AG20443 (cell line): Measurements from ENCODE around the gene DLX2.

Experiments used
- DNase-seq: peaks from one replicate; pipeline ENCODE4 v3.0.0; 2012; ENCODE audit warnings: low spot score, mixed read lengths

DLX2 gene

GRCh38 chr2:172094294-172095145, 8.2 kb downstream of the DLX2 start:
- peak; percentile 69 for DNase-seq

- DNase-seq, result no peak
Measured at GRCh38 chr2:172093416-172094293, 9.0 kb downstream of the DLX2 start.

- no peak for DNase-seq
Measured at GRCh38 chr2:172092716-172093415, 9.8 kb downstream of the DLX2 start.

- DNase-seq, result no peak
Measured at GRCh38 chr2:172091761-172092566, 10.7 kb downstream of the DLX2 start.

- DNase-seq, result no peak
Measured at GRCh38 chr2:172091000-172091641, 11.6 kb downstream of the DLX2 start.

GRCh38 chr2:172090044-172090961, 12.4 kb downstream of the DLX2 start:
- no peak for DNase-seq

GRCh38 chr2:172089633-172090032, 13.1 kb downstream of the DLX2 start:
- DNase-seq, result no peak

GRCh38 chr2:172089005-172089504, 13.6 kb downstream of the DLX2 start:
- DNase-seq, result no peak

GRCh38 chr2:172088245-172089004, 14.3 kb downstream of the DLX2 start:
- DNase-seq, result no peak

GRCh38 chr2:172087780-172088244, 14.9 kb downstream of the DLX2 start:
- DNase-seq, result peak; percentile 3

GRCh38 chr2:172087207-172087779, 15.4 kb downstream of the DLX2 start:
- peak; percentile 7 for DNase-seq

GRCh38 chr2:172086241-172087206, 16.2 kb downstream of the DLX2 start:
- peak; percentile 23 for DNase-seq

GRCh38 chr2:172085460-172086159, 17.1 kb downstream of the DLX2 start, which contains the start of gene DLX1:
Gene DLX1 (plus strand): TSS chr2:172085507. CDS start chr2:172085678, 171 bp downstream.
- peak; percentile 41 for DNase-seq

- peak; percentile 96 for DNase-seq
Measured at GRCh38 chr2:172084645-172085459, 17.8 kb downstream of the DLX2 start.

- no peak for DNase-seq
Measured at GRCh38 chr2:172084395-172084644, 18.4 kb downstream of the DLX2 start.
